GM23338 (cell line): ENCODE measurements around the gene KIAA0513. TPM values are rescaled to one million over a fixed set of nuclear protein-coding genes. Genes with fewer than 3 reads are reported as not detected.

Experiments used
- ATAC-seq: fragments of 200-7000 bp; cut with Tn5 transposase; 3 replicates; pipeline ENCODE4 v1.9.1; 2020
- DNase-seq: peaks from one replicate; pipeline ENCODE4 v3.0.0-alpha.2; 2015; ENCODE audit warnings: low spot score
- H2AFZ ChIP-seq: fragments of 200-600 bp; sonication (generic); 2 replicates; pipeline ENCODE4 v1.8.0; 2016; ENCODE audit warnings: antibody characterized with exemption, mild to moderate bottlenecking, moderate library complexity
- H3F3A ChIP-seq: fragments of 200-600 bp; sonication (generic); replicated peaks from 2 replicates; pipeline ENCODE4 v1.8.0; 2017; ENCODE audit warnings: antibody characterized with exemption, mixed run types, low read depth
- H3K27ac ChIP-seq: fragments of 200-600 bp; sonication (generic); 2 replicates; pipeline ENCODE4 v1.6.1; 2016; ENCODE audit warnings: low read depth
- H3K27me3 ChIP-seq: fragments of 200-600 bp; sonication (generic); 2 replicates; pipeline ENCODE4 v1.8.0; 2016; ENCODE audit warnings: mild to moderate bottlenecking, mixed run types, moderate library complexity; ENCODE audit not compliant: insufficient read depth
- H3K36me3 ChIP-seq: fragments of 200-600 bp; sonication (generic); 2 replicates; pipeline ENCODE4 v1.8.0; 2016; ENCODE audit warnings: mild to moderate bottlenecking; ENCODE audit not compliant: insufficient read depth
- H3K4me1 ChIP-seq: fragments of 200-600 bp; sonication (generic); 2 replicates; pipeline ENCODE4 v1.8.0; 2016; ENCODE audit warnings: mild to moderate bottlenecking, moderate library complexity; ENCODE audit not compliant: insufficient read depth
- H3K4me2 ChIP-seq: fragments of 200-600 bp; sonication (generic); 2 replicates; pipeline ENCODE4 v1.7.1; 2017; ENCODE audit warnings: mixed run types
- H3K4me3 ChIP-seq: fragments of 200-600 bp; sonication (generic); 2 replicates; pipeline ENCODE4 v1.6.1; 2016; ENCODE audit warnings: mixed run types
- H3K79me2 ChIP-seq: fragments of 200-600 bp; sonication (generic); replicated peaks from 2 replicates; pipeline ENCODE4 v1.8.0; 2017; ENCODE audit warnings: mild to moderate bottlenecking; ENCODE audit not compliant: insufficient read depth
- H3K9me2 ChIP-seq: fragments of 200-600 bp; sonication (generic); 2 replicates; pipeline ENCODE4 v1.8.0; 2017; ENCODE audit not compliant: insufficient read depth
- H4K20me1 ChIP-seq: fragments of 200-600 bp; sonication (generic); replicated peaks from 2 replicates; pipeline ENCODE4 v1.8.0; 2017; ENCODE audit warnings: mild to moderate bottlenecking; ENCODE audit not compliant: insufficient read depth
- H3K27ac Mint-ChIP-seq: 2 replicates; pipeline ENCODE4 v1.8.0; 2020; ENCODE audit warnings: inconsistent platforms, mild to moderate bottlenecking, moderate library complexity, mixed read lengths
- H3K27me3 Mint-ChIP-seq: 3 replicates; pipeline ENCODE4 v1.8.0; 2022; ENCODE audit warnings: low read depth, mild to moderate bottlenecking, moderate library complexity, mixed read lengths, inconsistent platforms; ENCODE audit not compliant: insufficient read depth, poor library complexity
- H3K36me3 Mint-ChIP-seq: 3 replicates; pipeline ENCODE4 v1.8.0; 2021; ENCODE audit warnings: low read depth, mild to moderate bottlenecking, inconsistent platforms, moderate library complexity, mixed read lengths
- H3K4me1 Mint-ChIP-seq: 3 replicates; pipeline ENCODE4 v1.8.0; 2020; ENCODE audit warnings: mild to moderate bottlenecking, inconsistent platforms, mixed read lengths
- H3K4me3 Mint-ChIP-seq: 3 replicates; pipeline ENCODE4 v1.8.0; 2021; ENCODE audit warnings: moderate library complexity, mild to moderate bottlenecking, inconsistent platforms, mixed read lengths
- H3K9me3 Mint-ChIP-seq: 3 replicates; pipeline ENCODE4 v1.8.0; 2020; ENCODE audit warnings: moderate library complexity, mild to moderate bottlenecking, inconsistent platforms, mixed read lengths
- CREB1 ChIP-seq: fragments of 250-450 bp; sonication (Bioruptor Pico); IDR thresholded peaks from 2 replicates; pipeline ENCODE4 v1.5.0; 2020; ENCODE audit warnings: low read depth, mild to moderate bottlenecking, moderate library complexity
- ETS1 ChIP-seq: IDR thresholded peaks from 2 replicates; pipeline ENCODE4 v1.6.1; 2016; ENCODE audit warnings: antibody characterized with exemption
- EZH2phosphoT487 ChIP-seq: fragments of 200-600 bp; sonication (generic); IDR thresholded peaks from one replicate; pipeline ENCODE4 v1.8.1; 2018; ENCODE audit warnings: antibody characterized with exemption; ENCODE audit not compliant: unreplicated experiment
- POLR2AphosphoS5 ChIP-seq: IDR thresholded peaks from 2 replicates; pipeline ENCODE4 v1.6.1; 2016; ENCODE audit warnings: antibody characterized with exemption, low read depth
- REST ChIP-seq: IDR thresholded peaks from one replicate; pipeline ENCODE4 v1.6.1; 2018; ENCODE audit warnings: antibody characterized with exemption; ENCODE audit not compliant: unreplicated experiment
- ZNF462 ChIP-seq: fragments of 250-450 bp; sonication (Bioruptor Pico); IDR thresholded peaks from 2 replicates; pipeline ENCODE4 v1.5.0; 2020; ENCODE audit warnings: mild to moderate bottlenecking, moderate library complexity
- polyA plus RNA-seq: library from polyadenylated mRNA; unstranded; fragments of >200 nt; fragmentation: Nextera tagmentation; extraction: Ambion mirVana; gene quantifications from 2 replicates; pipeline ENCODE4 v1.2.1, GENCODE V29; 2016
- total RNA-seq: library from RNA; depleted of rRNA; stranded (reverse); fragments of >200 nt; shearing (Covaris generic); gene quantifications from 2 replicates; pipeline ENCODE4 v1.2.3, GENCODE V29; 2014

The KIAA0513 gene
- total and polyA plus RNA-seq, 2 experiments from 2014 or later = 2.1 to 8.7 TPM

GRCh38 chr16:85011846-85012284, 15.7 kb upstream of the KIAA0513 start (continued):
- no peak for TF ChIP-seq ZNF462 (CRISPR knock-in tag)
- TF ChIP-seq POLR2AphosphoS5 = no peak
- no peak for TF ChIP-seq REST

- Histone ChIP-seq H3K79me2 (peaks cover 19% of the 10 kb centered on the region), H3K27me3 (no peaks in the 10 kb centered on the region)
- peaks cover 2% of the 10 kb centered on the region for H3K27me3 Mint-ChIP-seq
- TF ChIP-seq EZH2phosphoT487 (no peak), ETS1 (no peak), CREB1 (CRISPR knock-in tag) (no peak)
Measured at GRCh38 chr16:85014311-85014710, 13.3 kb upstream of the KIAA0513 start.

More at GRCh38 chr16:85014311-85014710, 13.3 kb upstream of the KIAA0513 start:
- no peak for ATAC-seq
- no peak overlapping the region for H3K4me3 ChIP-seq
- no peaks in the 10 kb centered on the region for H3K9me2 ChIP-seq
- H3F3A ChIP-seq = peaks cover 3% of the 10 kb centered on the region; the same call in 1 of the 2 replicates
- no peaks in the 10 kb centered on the region for H3K36me3 ChIP-seq
- Mint-ChIP-seq H3K9me3 (no peaks in the 10 kb centered on the region; the same call in 2 of the 3 replicates), H3K4me1 (peaks cover 5% of the 10 kb centered on the region), H3K27ac (no peak overlapping the region), H3K4me3 (no peak overlapping the region), H3K36me3 (no peaks in the 10 kb centered on the region)
- no peak for DNase-seq
- no peak overlapping the region for H3K4me2 ChIP-seq
- H2AFZ ChIP-seq = no peak overlapping the region
- H3K4me1 ChIP-seq = peaks cover 7% of the 10 kb centered on the region; the same call in 1 of the 2 replicates
- no peak overlapping the region for H3K27ac ChIP-seq
- peaks cover 1% of the 10 kb centered on the region; the same call in 1 of the 2 replicates for H4K20me1 ChIP-seq
